IPS DF 4.7 (cell line): Measurements from ENCODE around the gene MYO10.

Experiments
- DNase-seq: peaks from one replicate; pipeline ENCODE4 v3.0.0-alpha.2; 2013; ENCODE audit warnings: low spot score; ENCODE audit errors: extremely low read depth

MYO10 gene

DNA sequence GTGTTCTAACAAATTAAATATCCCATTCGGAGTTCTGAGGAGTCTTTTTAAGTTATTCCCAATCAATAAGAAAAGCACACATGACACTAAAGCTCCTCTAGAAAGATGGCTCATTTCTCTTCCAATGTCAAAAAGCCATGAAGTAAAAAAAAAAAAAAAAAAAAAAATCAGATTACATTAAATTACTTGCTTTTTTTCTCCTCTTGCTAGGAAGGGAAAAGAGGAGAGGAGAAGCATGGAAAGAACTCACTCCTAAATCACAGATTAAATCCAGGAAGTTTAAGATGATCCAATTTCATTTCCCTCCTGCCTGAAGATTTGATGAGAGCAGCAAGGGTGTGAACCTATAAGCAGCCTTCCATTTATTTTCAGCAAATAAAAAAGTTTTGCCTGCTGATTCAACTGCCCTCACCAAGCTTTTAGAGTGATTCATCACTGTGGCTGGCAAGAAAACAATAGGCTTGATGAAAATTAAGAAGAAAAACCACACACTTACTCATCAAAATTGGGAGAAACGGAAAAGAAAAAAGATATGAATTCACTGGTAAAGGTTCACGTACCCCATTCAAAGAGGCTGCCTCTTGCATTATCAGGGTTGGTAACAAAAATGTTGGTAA is 19.7 kb downstream of the MYO10 start:
- no peak for DNase-seq

DNA sequence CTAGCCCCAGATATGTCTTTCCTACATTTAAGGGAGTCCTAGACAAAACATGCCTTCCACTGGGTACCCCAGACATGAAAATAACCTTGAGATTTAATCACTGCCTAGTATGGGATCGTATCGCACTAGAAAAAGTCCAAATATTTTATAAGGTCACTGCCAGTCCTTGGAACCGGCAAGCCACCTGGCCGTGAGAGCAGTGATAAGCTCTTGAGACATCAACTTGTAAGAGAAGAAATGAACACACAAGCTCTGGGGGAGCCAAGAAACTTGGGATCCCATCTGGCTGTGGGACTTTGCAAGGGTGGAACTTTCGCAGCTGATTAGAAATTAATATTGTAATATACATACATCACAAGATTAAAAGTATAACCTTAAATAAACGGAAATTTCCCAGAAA is 21.5 kb downstream of the MYO10 start:
- DNase-seq: no peak

DNA sequence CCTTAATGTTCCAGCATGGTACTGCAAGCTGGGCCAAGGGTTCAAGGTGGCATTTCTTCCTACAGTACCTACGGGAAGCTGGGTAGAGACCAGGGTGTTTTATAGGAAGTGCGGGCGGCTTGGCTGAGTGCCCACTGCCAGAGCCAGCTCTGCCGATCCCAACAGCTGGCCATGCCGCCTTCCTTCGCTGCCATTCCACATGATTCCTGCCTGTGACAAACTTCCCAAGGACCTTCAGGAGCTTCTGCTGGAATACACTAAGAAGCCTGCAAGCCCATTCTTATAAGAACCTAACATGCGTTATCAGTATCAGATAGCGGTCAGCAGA is 22.0 kb downstream of the MYO10 start:
- no peak for DNase-seq

DNA sequence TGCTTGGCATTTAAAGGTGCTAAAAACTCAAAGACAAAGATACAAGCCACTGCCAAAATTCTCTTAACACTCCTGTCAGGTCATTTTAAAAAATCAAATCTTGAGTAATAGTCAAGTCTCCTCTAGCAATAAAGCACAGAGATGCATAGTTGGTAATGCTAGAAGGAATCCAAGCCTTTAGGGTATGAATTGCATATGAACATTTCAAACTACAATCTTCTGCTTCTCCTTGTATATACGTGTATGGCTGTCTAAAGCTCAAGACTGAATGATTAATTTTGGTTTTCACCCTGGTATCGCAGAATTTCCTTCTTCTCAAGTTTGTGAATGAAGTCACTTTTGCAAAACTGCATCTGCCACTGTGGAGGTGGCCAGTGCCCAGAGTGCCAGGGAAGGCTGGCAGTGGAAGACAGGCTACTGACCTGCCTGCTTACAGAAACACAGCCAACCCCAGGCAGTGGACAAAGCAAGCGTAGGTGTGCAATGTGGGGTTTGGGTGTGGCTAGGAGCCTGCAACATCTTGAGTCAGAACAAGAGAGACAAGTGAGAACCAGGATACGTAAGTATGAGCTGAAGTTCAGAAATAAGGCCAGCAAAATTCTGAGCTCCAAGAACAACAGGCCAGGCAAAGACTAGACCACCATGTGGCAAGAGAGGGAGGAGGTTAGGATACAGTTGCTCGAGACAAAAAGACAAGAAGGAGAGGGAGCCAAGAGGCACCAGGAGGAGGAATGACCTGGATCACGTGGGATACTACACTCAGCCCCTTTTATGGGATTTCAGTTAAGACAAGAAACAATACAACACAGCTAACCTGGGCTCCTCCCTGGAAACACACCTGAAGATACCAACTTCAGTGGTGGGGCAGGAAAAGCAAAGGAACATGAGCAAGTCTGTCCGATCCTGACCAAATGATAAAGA is 22.6 kb downstream of the MYO10 start:
- DNase-seq: no peak

DNA sequence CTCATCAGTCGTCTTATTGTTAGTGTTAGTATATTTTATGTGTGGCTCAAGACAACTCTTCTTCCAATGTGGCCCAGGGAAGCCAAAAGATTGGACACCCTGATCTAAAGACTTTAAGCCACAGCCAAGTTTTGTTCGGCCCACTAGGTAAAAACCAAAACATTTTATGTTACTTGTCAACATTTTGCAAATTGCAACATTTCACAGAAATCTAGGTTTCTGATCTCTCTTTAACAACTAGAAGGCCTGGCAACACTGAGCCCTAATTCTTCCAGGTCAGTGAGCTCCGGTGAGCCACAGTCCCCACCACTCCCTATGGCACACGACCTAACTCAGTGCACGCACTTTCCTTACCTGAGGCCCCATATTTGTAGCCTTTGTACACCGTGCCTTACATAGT is 24.0 kb downstream of the MYO10 start:
- no peak for DNase-seq

DNA sequence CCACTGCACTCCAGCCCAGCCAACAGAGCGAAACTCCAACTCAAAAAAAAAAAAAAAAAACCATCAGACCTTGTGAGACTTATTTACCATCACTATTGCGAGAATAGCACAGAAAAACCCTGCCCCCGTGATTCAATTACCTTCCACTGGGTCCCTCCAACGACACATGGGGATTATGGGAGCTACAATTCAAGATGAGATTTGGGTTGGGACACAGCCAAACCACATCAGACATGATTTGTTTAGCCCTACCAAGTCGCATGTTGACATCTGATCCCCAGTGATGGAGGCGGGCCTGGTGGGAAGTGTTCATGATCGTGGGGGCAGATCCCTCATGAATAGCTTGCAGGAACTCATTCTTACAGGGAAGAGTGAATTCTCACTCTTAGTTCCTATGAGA is 26.6 kb downstream of the MYO10 start:
- no peak for DNase-seq

DNA sequence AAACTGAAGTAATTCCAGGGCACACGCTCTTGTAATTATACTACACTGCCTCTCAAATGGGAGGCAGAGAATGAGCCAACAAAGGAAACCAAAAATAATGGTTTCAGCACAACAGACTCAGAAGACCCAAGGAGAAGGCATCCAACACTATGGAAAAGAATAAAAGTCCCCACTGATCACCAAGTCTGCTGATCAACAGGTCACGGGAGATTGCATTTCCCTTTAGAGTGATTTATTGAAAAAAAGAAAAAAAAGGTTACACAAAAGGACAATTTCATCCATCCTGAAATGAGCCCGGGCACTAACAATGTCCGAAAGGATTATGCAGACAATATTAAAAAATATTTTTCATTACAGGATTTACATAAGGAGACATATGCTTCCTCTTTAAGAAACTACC is 28.8 kb downstream of the MYO10 start:
- DNase-seq: no peak

DNA sequence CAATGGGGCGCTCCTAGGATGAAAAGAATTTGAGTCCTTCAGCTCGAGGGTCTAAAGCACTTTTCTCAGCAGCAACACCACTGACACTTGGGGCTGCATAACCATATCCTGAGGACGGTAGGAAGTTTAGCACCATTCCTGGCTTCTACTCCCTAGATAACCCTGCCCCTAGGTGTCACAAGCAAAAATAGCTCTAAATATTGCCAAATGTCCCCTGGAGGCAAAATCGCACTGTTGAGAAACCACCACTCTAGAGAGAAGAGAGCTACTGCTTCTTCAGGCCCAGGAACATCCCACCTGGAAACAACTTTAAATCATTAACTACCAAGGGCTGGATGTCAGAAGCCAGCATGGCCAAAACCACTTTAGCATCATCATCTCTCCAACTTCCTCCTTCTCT is 29.8 kb downstream of the MYO10 start:
- no peak for DNase-seq

DNA sequence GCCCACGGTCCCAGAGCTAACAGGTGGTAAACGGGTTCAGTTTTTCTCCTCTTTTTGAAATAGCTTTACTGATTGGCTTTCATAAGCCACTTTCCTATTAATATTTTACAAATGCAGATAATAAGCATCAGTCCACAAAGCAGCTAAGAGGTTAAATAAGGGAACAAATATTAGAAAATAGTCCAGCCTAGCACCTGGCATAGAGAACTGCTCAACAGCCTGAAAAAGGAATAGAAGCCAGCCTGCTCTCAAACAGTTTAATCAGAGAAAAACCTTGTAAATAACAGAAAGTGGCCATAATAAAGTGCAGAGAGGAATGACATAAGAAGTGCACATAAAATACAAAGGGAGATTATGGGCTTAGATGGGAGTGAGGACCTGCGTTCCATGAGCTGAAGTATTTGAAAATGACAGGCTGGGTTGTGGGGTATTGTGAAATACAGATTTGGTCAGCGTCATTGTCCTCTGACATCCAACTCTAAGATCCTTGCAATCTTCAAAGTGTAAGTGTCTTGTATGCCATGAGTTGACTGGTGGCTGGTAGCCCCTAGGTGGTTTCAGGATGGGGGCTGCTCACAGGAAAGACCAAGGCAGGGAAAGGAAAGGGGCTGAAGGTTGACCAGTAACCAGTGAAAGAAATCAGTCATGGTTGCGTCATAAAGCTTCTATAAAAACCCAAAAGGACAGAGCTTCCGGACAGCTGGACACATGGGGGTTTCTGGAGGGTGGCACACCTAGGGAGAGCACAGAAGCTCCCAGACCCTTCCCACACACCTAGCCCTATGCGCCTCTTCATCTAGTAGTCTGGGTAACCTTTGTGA is 32.4 kb downstream of the MYO10 start:
- DNase-seq: no peak

DNA sequence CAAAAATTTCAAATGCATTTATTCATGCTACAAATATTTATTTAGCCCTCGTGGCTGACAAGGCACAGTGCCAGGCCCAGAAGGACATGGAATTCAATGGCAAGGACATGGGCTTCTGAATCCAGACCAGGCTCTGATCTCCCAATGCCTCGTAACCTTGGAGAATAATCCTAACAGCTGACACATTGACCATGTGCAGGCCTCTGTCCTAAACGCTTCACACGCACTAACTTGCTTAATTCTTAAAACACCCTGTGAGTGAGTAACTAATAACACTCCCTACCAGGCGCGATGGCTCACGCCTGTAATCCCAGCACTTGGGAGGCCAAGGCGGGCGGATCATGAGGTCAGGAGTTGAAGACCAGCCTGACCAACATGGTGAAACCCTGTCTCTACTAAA is 33.2 kb downstream of the MYO10 start:
- DNase-seq: no peak

DNA sequence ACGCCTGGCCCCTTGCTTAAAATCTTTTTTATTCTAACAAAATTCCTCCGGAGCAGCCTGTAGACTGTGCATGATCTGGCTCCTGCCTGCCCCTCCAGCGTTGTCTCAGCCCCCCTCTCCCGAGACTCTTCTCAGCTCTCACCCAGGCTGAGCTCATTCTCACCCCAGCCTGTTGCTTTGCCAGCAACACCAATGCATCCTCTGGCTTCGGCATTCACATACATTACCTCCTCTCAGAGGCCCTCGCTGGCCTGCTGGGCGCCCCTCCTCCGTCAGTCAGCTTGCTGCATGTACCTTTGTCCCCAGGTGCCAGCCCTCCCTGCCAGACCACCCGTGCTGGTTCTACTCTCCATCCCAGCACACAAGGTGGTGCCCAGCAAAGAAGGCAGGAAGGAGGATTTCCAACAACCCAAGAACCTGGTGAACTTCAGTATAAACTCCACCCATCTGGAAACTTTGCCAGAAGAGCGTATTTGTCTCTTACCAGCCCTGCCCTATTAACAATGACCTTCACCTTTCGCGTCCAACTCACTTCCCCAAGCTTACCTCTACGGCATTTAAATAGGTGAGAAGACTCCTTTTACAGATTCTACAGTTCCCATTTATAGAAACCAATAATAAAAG is 35.0 kb downstream of the MYO10 start:
- DNase-seq: no peak

DNA sequence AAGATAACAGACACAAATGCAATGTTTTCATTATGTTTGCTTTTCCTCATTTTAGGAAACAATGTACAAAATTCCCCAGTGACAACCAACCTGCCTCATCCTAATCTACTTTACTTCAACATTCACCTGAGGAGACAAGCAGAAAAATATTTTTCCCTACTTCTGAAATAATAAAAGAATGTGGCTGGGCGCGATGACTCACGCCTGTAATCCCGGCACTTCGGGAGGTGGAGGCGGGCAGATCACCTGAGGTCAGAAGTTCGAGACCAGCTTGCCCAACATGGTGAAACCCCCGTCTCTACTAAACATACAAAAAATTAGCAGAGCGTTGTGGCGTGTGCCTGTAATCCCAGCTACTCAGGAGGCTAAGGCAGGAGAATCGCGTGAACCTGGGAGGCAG is 36.9 kb downstream of the MYO10 start:
- no peak for DNase-seq

DNA sequence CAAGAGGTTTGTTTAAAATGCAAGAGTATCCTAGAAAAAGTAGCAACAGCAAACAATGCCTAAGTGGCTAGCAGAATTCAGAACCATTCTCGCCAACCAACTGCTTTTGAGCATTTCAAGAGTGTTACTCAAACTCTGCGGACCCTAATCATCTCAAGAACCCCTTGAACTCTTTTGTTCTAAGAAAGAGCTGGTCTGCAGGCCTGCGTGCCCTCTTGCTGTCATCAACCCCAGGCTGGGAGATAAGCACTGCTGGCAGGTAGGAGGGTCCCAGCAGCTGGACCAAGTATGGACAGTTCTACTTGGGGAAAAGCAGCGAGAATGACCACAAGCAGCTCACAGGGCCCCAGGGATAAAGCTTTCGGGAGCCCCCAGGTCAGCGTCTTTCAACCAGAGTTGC is 38.3 kb downstream of the MYO10 start:
- DNase-seq: no peak

DNA sequence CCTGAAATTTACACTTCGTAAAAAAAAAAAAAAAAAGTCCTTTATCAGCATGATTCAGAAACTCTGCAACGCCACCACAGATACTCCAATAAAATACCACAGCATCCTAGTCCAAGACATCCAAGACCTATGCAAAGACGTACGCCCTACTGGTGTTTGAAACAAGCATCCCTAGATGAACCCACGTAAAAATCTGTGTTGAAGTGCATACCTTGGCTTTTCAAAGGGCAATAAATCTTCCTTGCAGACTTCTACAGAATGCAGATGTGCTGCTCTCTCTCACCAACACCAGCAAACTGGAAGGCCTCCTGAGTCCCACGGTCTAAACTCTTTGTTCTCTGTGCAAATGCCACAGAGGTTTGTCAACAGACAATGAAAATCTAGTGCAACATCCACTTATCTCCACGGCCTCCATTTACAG is 38.8 kb downstream of the MYO10 start:
- no peak for DNase-seq

DNA sequence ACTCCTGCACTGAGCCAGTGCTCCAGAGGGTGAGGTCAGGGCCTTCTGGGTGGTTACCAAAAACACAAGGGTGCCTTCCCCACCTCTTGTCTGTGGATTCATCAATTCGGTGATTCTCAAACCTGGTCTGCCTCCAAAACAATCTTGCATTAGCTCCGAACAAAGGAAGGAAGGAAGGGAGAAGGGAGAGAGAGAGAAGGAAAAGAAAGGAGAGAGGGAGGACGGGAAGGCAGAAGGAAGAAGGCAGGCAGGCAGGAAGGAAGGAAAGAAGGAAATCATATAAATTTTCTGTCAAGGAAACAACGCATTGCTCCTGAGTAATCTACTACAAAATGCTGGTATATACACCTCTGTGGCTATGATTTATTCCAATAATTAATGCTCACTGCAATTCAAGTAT is 39.3 kb downstream of the MYO10 start:
- DNase-seq: no peak

DNA sequence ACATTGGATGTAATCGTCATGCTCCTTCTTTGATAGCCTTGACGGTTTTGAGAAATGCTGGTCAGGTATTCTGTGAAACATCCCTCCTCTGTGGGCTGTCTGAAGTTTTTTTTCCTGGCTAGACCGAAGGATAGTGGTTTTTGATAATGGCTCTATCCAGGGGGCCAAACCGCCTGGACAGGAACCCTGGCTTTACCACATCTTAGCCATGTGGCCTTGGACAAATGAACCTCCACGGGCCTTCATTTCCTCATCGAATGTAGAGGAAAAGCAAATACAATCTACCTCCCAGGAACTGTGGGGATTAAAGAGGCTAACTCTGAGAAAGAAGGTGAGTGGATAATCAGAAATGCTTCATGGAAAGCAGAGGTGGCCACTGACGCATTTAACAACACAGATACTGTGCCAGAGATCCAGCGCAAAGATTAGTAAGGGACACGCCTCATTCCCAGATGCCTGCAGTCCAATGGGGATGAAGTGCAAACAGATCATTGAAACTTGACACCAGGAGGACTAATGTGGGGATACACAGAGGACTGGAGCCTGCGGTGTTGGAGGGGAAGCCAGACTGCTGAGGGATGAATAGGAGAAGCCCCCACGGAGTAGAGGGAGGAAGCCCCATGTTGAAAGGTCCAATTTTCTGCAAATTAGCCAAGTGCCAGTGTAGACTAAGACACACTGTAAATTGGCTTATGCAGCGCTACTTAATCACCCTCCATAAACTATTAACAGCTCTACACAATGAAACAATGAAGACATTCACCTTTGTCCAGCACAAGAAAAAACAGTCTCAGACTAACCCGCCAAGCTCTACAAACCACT is 41.6 kb downstream of the MYO10 start:
- DNase-seq: no peak

DNA sequence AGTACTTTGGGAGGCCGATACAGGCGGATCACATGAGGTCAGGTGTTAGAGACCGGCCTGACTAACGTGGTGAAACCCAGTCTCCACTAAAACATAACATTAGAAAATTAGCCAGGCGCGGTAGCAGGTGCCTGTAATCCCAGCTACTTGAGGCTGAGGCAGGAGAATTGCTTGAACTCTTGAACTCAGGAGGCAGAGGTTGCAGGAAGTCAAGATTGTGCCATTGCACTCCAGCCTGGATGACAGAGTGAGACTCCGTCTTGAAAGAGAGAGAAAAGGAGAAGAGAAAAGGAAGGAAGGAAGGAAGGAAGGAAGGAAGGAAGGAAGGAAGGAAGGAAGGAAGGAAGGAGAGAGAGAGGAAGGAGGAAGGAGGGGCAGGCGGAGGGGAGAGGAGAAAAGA is 45.1 kb downstream of the MYO10 start:
- no peak for DNase-seq

DNA sequence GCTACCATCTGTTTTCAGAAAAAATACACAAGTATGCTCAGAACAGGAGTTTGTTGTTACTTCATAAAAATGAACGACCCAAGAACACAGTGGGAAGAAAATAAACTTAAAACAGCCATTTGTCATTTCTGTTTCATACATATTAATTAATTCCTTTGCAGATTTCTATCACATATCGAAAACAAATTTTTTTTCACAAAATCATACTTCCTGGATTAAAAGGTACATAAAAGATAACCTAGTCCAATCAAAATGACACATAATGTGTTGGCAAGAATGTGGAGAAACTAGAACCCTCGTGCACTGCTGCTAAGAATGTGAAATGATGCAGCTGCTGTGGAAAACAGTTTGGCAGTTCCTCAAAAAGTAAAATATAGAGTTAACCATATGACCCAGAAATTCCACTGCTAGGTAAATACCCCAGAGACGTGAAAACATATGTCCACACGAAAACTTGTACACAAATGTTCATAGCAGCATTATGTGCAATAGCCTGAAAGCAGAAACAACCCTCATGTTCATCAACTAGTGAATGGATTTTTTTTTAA is 46.0 kb downstream of the MYO10 start:
- no peak for DNase-seq

DNA sequence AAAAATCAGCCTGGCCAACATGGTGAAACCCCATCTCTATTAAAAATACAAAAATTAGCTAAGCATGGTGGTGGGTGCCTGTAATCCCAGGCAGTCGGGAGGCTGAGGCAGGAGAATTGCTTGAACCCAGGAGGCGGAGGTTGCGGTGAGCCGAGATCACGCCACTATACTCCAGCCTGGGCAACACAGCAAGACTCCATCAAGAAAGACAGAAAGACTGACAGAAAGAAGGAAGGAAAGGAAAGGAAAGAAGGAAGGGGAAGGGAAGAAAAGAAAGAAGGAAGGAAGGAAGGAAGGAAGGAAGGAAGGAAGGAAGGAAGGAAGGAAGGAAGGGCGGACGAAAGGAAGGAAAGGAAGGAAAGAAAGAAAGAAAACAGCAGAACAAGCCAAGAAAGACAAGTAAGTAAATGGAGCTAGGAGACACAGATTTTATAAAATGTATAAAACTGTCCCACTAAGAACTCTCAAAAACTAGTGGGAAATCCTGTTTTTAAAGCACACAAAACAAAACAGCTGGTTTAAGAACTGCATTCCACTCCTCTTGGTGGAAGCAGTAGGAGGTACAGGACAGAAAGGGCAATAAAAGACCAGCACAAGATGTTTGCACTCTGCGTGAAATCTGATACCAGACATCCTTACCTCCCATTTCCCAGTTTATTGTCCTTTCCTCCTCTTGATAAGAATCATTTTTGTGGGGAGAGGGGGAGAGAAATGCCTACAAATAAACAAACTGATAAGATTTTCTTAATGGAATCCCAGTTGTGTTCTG is 46.7 kb downstream of the MYO10 start:
- no peak for DNase-seq

DNA sequence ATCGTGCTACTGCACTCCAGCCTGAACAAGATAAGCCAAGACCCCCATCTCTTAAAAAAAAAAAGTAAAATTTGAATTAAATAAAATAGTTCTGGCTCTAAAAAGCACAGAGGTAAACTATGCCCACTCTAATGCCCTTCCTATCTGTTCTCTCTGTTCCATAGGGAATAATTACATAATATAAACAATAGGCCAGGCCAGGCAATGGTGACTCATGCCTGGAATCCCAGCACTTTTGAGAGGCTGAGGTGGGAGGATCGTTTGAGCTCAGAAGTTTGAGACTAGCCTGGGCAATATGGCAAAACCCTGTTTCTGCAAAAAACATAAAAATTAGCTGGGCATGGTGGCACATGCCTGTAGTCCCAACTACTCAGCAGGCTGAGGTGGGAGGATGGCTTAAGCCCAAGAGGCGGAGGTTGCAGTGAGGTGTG is 47.4 kb downstream of the MYO10 start:
- no peak for DNase-seq
